Fibroblast of peridontal ligament (primary cell): ENCODE data around the gene IGFL2.

Source experiments
- DNase-seq: peaks from one replicate; pipeline ENCODE4 v3.0.0-alpha.2; 2010; ENCODE audit errors: extremely low read depth

IGFL2 gene

GRCh38 chr19:46209051-46209450 is 61.0 kb downstream of the IGFL2 start:
- DNase-seq: no peak

- no peak for DNase-seq
Observed at GRCh38 chr19:46209472-46209871, 61.4 kb downstream of the IGFL2 start.

DNA sequence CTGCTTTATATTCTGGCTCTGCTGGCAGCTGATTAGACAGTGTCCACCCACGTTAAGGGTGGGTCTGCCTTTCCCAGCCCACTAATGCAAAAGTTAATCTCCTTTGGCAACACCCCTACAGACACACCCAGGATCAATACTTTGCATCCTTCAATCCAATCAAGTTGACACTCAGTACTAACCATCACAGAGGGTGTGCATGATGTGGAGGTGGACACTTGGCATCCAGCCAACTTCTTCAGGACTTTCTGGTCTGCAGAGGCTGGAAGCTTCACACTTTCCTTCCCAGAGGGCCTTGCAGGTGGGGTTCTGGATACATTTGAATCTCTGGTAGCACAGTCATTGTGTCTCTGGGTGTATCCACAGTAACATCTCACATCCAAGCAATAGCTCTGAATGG is 62.6 kb downstream of the IGFL2 start:
- DNase-seq: no peak
